Activated CD8-positive, alpha-beta T cell treated with anti-CD3 and anti-CD28 coated beads for 36 hours (primary cell): ENCODE data around the gene ICAM3. TPM values are rescaled to one million over a fixed set of nuclear protein-coding genes. Genes with fewer than 3 reads are reported as not detected.

ENCODE experiments used
- ATAC-seq: fragments of 200-7000 bp; cut with Tn5 transposase; one replicate; pipeline ENCODE4 v1.10.0; 2021; ENCODE audit warnings: mild to moderate bottlenecking, moderate library complexity
- CTCF ChIA-PET: fragments of 350-600 bp; sonication (Branson Sonifier 250); formaldehyde crosslinking; loops from one replicate; lab custom pipeline; 2021; ENCODE audit warnings: antibody characterized with exemption; lab: Charles Lee
- POLR2A ChIA-PET: fragments of 350-600 bp; sonication (Branson Sonifier 250); formaldehyde crosslinking; loops from one replicate; lab custom pipeline; 2021; ENCODE audit warnings: antibody characterized with exemption; lab: Charles Lee
- DNase-seq: peaks from one replicate; pipeline ENCODE4 v3.0.0-alpha.2; 2020
- H3K27ac Mint-ChIP-seq: one replicate; pipeline ENCODE4 v1.8.0; 2021; ENCODE audit warnings: mild to moderate bottlenecking, mixed read lengths
- H3K27me3 Mint-ChIP-seq: one replicate; pipeline ENCODE4 v1.8.0; 2021; ENCODE audit warnings: mixed read lengths
- H3K36me3 Mint-ChIP-seq: one replicate; pipeline ENCODE4 v1.8.0; 2021; ENCODE audit warnings: low read depth, mixed read lengths
- H3K4me1 Mint-ChIP-seq: one replicate; pipeline ENCODE4 v1.8.0; 2021; ENCODE audit warnings: low read depth, mixed read lengths
- H3K4me3 Mint-ChIP-seq: one replicate; pipeline ENCODE4 v1.8.0; 2021; ENCODE audit warnings: mild to moderate bottlenecking, moderate library complexity, mixed read lengths
- H3K9me3 Mint-ChIP-seq: one replicate; pipeline ENCODE4 v1.8.0; 2021; ENCODE audit warnings: mixed read lengths
- CTCF ChIP-seq: fragments of 200-600 bp; IDR thresholded peaks from one replicate; pipeline ENCODE4 v1.8.0; 2022; ENCODE audit warnings: antibody characterized with exemption, mild to moderate bottlenecking
- intact Hi-C: fragments of 100-400 bp; cut with micrococcal nuclease; formaldehyde crosslinking; loops from one replicate; pipeline ENCODE4 v1.10.0; 2022
- total RNA-seq, 2 experiments: library from RNA; stranded (reverse); gene quantifications; one replicate each; pipeline ENCODE4 v1.2.3, GENCODE V29; 2021

The ICAM3 gene
- total RNA-seq, 2 experiments from 2014 or later: 106 to 107 TPM

- no peak for TF ChIP-seq CTCF
- Mint-ChIP-seq H3K4me3 (peak overlapping the region; percentile 97), H3K27ac (peak overlapping the region; percentile 98), H3K27me3 (no peaks in the 10 kb centered on the region), H3K4me1 (peaks cover 46% of the 10 kb centered on the region), H3K36me3 (peaks cover 46% of the 10 kb centered on the region), H3K9me3 (no peaks in the 10 kb centered on the region)
- ChIA-PET CTCF (interaction anchor here (1.0 to 2.4 kb wide), 7 partner anchors 11 to 105 kb away, joined by 3 to 9 read pairs (median 3); partner anchors contain the start of gene ICAM1), POLR2A (interaction anchor here (0.8 to 3.5 kb wide), 13 partner anchors 9 to 84 kb away, joined by 3 to 30 read pairs (median 4); partner anchors contain the start of genes FDX2, ICAM1, ICAM5 and TYK2)
- intact Hi-C loops: loop anchor here (10.0 kb wide), 1 partner anchor 51 kb away; the partner anchor contains the start of gene TYK2
- ATAC-seq (peak; percentile 6), DNase-seq (no peak)
Observed at GRCh38 chr19:10333758-10334587, 5.5 kb downstream of the ICAM3 start.

GRCh38 chr19:10332965-10333757, 6.3 kb downstream of the ICAM3 start, which contains the start of gene RAVER1:
Gene RAVER1, minus strand, starts transcription at chr19:10333529. Its CDS starts 22 bp downstream, at chr19:10333507.
- peak within 1 kb of the TSS; percentile 98 for H3K27ac Mint-ChIP-seq
- peak; percentile 99 for DNase-seq
- TF ChIP-seq CTCF: no peak
- intact Hi-C loops: loop anchor here (10.0 kb wide), 1 partner anchor 52 kb away; the partner anchor contains the start of gene TYK2
- peaks cover 47% of the 10 kb centered on the region for H3K36me3 Mint-ChIP-seq
- H3K9me3 Mint-ChIP-seq: no peaks in the 10 kb centered on the region
- ChIA-PET POLR2A (interaction anchor here (0.8 to 3.5 kb wide), 16 partner anchors 10 to 225 kb away, joined by 3 to 30 read pairs (median 3); partner anchors contain the start of genes FDX2, ICAM1, ICAM5 and TYK2), CTCF (interaction anchor here (1.0 to 2.4 kb wide), 7 partner anchors 12 to 104 kb away, joined by 3 to 9 read pairs (median 3); partner anchors contain the start of gene ICAM1)
- ATAC-seq: peak; percentile 97
- H3K4me3 Mint-ChIP-seq: peak within 1 kb of the TSS; percentile 97
- H3K27me3 Mint-ChIP-seq: no peaks in the 10 kb centered on the region
- H3K4me1 Mint-ChIP-seq: peaks cover 38% of the 10 kb centered on the region

- peak overlapping the region; percentile 97 for H3K4me3 Mint-ChIP-seq
- POLR2A ChIA-PET: interaction anchor here (1.0 to 3.5 kb wide), 13 partner anchors 9 to 224 kb away, joined by 3 to 30 read pairs (median 4); partner anchors contain the start of genes FDX2, ICAM1, ICAM5 and TYK2
- intact Hi-C loops: loop anchor here (10.0 kb wide), 1 partner anchor 52 kb away; the partner anchor contains the start of gene TYK2
- H3K27me3 Mint-ChIP-seq: no peaks in the 10 kb centered on the region
- no peaks in the 10 kb centered on the region for H3K9me3 Mint-ChIP-seq
- CTCF ChIA-PET: interaction anchor here (1.0 to 2.4 kb wide), 4 partner anchors 56 to 64 kb away, joined by 3 to 9 read pairs (median 5); partner anchors contain the start of gene ICAM1
- ATAC-seq: no peak
- H3K4me1 Mint-ChIP-seq: peaks cover 37% of the 10 kb centered on the region
- H3K27ac Mint-ChIP-seq: peak overlapping the region; percentile 98
- TF ChIP-seq CTCF: no peak
- DNase-seq: no peak
- peaks cover 54% of the 10 kb centered on the region for H3K36me3 Mint-ChIP-seq
Observed at GRCh38 chr19:10332158-10332964, 7.1 kb downstream of the ICAM3 start.

- ATAC-seq (no peak), DNase-seq (no peak)
- no peak overlapping the region for H3K27ac Mint-ChIP-seq
- peaks cover 25% of the 10 kb centered on the region for H3K4me1 Mint-ChIP-seq
- intact Hi-C loops: no loop called here
- H3K27me3 Mint-ChIP-seq: no peaks in the 10 kb centered on the region
- H3K4me3 Mint-ChIP-seq: no peak overlapping the region
- TF ChIP-seq CTCF: no peak
- ChIA-PET POLR2A (interaction anchor here (0.6 to 3.2 kb wide), 9 partner anchors 8 to 71 kb away, joined by 3 to 17 read pairs (median 4); partner anchors contain the start of genes FDX2 and TYK2), CTCF (interaction anchor here (1.7 kb wide), 1 partner anchor 60 kb away, joined by 10 read pairs; no protein-coding TSS in a partner anchor)
- no peaks in the 10 kb centered on the region for H3K9me3 Mint-ChIP-seq
- peaks cover 49% of the 10 kb centered on the region for H3K36me3 Mint-ChIP-seq
Observed at GRCh38 chr19:10329555-10329954, 9.9 kb downstream of the ICAM3 start.
